Putamen (tissue), 1 donor: ENCODE results near the gene SIGLEC6.

Experiments used
- DNase-seq: peaks from one replicate; pipeline ENCODE4 v3.0.0-alpha.2; 2016; ENCODE audit warnings: low spot score

Gene SIGLEC6

DNA sequence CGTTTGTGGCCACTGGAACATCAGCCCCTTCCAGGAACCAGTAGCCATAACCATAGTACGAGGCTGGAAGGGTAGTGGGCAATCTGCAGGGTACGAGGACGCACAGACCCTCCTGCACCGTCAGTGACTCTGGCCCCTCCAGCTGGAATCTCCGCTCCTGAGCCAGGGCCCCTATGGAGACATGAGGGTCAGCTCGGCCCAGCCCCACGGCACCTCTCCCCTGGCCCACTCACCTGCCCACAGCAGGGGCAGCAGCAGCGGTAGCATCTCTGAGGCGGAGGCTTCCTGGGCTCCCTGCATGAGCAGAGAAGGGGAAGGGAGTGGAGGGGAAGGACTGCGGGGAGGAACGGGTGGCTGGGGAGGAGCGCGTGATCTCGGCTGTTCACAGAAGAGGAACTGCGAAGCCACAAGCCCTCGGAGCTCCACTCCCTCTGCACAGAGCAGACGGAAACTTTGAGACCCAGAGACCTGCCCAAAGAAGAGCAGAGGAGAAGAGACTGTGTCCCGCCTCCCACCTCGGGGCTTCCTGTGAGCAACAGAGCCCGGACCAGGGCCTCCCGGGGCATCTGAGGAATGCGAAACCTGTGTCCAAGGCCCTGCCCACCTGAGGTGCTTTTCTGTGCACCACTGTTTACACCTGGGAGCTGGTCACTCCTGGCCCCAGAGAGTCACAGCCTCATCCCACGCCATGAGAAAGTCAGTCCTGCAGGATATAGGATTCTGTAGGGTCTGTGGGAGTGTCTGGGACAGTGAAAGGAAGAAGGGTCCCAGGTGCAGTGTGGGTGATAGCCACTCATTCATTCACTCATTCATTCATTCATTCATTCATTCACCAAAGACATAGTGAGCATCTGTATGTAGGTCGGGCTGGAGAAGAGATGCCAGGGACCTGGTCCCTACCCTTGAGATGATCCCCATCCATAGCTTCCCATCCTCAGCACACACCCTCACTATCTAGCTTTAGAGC is at the start of gene SIGLEC6:
SIGLEC6 (minus strand) TSS at position 322 of the 967 bp plus-strand sequence; CDS start at position 300, 22 bp downstream.
- peak; percentile 22 for DNase-seq

- no peak for DNase-seq
Observed at GRCh38 chr19:51576850-51577249, 45.4 kb upstream of the SIGLEC6 start.

DNA sequence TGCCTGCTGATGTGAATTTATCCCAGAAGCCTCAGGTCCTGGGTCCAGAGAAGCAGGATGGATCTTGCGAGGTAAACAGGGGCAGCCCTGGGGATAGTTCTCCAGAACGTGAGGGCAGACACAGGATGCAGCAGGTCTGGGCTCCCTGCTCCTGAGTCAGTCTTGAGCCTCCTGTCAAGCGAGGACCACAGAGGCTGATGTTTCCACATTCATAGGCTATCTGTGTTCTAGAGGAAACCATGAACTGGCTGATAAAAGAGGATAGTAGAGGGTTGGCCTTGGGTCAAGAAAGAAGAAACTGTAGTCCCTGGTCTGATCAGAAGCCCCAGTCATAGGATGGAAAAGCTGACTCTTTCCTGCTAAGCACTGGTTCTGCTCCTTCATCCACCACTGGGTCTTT is 41.9 kb upstream of the SIGLEC6 start:
- no peak for DNase-seq

GRCh38 chr19:51572908-51573307 is 41.4 kb upstream of the SIGLEC6 start:
- no peak for DNase-seq

DNA sequence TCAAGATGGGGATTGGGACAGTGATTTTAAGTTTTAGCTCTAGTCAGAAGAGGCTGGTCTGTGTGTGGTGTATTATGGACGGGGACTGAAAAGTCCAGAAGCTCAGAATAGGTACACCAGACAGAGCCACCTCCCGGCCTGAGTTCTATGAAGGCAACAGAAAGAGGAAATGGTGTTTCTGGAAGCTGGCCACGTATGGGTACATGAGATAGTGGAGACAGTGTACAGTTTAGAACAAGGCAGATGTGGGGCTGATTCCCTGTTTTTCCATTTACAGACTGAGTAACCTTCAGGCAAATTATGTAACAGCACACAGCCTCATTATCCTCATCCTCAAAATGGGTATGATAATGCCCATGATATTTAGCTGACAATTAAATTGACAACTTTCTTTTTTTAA is 40.9 kb upstream of the SIGLEC6 start:
- DNase-seq = no peak

GRCh38 chr19:51571599-51571998 is 40.1 kb upstream of the SIGLEC6 start:
- DNase-seq = no peak

DNA sequence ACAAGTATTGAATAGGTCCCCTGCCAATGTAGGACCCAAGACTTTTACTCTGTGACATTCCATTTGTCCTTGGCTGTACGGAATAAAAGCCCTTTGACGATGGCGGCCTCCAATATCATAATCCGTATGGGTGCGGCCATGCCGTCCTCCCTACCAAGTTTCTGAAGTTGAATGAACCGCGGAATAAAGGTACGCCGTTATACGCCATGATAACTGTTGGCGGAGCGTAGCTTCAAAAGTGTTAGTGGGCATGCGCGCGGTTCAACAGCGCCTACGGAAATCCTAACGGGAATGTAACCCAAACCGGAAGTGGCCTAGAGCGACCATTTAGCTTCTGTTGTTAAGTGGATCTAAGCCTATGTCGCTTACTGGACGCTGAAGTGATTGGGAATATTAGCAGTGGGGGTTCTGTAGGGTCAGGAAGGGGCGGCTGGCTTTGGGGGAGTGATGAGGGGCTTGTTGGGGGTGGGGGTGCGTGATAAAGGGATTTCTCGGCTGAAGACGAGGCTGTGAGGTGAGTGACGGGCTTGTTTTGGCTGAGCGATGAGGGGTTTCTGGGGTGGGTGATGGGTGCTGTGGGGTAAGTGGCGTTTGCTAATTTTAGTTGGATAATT is 39.6 kb upstream of the SIGLEC6 start, which contains the start of gene ZNF175:
ZNF175 (plus strand) TSS at position 322 of the 614 bp plus-strand sequence. CDS start 2,047 bp downstream, outside the sequence.
- peak; percentile 98 for DNase-seq

- DNase-seq = no peak
Observed at GRCh38 chr19:51568456-51568855, 37.0 kb upstream of the SIGLEC6 start.

- no peak for DNase-seq
Observed at GRCh38 chr19:51567583-51567982, 36.1 kb upstream of the SIGLEC6 start.

DNA sequence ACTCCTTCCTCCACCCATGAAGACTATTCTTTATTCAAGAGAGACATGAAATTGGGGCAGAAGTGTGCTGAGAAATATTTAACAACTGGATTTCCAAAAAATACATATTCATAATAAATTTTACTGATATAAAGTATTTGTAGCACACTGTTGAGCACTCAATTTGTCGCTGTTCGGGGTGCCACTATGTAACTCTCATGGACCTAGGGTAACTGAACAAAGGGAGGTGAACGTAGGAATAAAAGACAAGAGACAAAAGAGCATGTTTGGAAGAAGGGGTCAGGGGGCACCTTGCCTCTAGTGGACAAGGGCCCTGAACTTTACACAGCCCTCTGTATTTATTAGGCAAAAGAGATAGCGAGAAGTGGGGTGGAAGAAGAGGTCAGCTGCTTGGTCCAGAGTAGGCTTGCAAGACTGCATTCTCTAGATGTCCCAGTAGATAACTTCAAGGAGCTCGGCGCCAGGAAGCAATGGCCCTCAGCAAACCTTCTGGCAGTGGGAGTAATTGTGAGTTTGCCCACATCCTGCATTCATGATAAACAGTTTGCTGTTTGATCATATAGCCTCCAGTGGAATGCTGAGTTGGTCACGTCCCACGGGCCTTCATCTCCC is 35.1 kb upstream of the SIGLEC6 start:
- DNase-seq = no peak

- no peak for DNase-seq
Observed at GRCh38 chr19:51565583-51565982, 34.1 kb upstream of the SIGLEC6 start.

GRCh38 chr19:51564791-51565190 is 33.3 kb upstream of the SIGLEC6 start:
- no peak for DNase-seq

DNA sequence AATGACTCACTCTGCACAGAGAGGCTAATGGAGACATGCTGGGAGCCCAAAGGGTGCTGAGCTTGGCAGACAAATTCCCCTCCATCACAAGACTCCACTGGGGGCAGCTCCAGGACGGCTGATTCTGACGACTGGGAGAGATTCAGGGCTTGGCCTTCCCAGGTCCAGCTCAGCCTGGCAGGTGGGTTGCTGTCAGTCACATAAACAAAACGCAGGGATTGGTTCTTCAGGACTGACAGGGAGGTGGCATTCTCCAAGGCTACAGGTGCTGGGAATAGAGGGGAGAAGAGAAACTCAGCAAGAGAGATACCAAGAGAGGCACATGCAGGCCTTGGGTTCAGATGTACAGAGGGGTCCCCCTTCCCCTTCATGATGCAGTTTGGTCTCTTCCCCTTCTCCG is 28.9 kb upstream of the SIGLEC6 start:
- DNase-seq = no peak

GRCh38 chr19:51559240-51559639 is 27.8 kb upstream of the SIGLEC6 start:
- DNase-seq = no peak

GRCh38 chr19:51552996-51553725 is 21.7 kb upstream of the SIGLEC6 start:
- DNase-seq = peak; percentile 3

DNA sequence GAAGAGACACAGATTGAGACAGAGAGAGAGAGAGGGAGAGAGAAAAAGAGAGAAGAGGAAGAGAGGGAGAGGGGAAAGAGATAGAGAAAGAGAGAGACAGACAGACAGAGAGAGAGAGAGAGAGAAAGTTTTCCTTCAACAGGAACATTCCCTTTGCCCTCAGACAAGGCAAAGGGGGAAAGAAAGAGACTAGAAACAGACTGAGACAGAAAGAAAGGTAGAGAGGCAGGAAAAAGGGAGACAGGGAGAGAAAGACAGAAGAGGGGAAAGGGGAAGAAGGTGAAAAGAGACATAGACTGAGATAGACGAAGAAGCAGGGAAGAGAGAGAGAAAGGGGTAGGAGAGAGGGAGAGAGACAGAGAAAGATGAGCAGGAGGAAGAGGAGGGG is 21.1 kb upstream of the SIGLEC6 start:
- DNase-seq = no peak

- DNase-seq = no peak
Observed at GRCh38 chr19:51551673-51552432, 20.4 kb upstream of the SIGLEC6 start.

GRCh38 chr19:51550848-51551672 is 19.6 kb upstream of the SIGLEC6 start:
- DNase-seq = no peak

DNA sequence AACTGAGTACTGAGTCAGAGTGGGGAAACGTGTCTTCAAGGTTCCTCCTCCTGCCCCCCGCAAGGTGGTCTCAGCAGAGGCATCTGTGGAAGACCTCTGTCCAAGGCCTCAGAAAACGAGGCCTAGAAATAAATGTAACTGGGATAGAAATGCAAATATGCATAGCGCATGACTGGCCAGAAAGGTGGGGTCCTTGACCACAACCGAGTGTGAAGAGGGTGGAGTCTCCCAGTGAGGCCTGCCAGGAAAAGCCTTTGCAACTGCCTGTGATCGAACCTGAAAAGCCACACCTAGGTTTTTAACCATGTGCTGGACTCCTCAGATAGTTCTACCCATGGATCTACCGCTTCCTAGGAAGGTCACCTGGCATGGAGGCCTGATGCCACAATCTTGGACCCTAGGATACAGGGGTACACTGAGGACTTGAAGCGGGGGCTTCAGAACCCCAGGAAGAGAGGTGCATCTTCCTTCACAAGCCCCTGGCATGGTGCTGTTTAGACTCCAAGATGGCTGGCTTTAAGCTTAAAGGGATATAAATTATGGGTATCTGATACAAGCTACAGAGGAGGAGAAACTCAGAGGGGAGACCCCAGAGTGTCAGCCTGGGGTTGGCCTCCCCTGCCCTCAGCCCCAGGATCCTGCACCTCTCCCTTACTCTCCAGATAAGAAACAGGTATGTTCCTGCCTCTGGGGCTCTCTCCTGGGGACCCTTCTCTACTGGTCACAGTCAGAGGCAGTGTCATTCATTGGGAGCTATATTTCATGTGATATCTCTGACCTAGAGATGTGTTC is 18.3 kb upstream of the SIGLEC6 start:
- DNase-seq = no peak
